Loucy (cell line): ENCODE measurements around the gene BRIX1.
"Not testable (repeated sequence)": the region's sequence is repeated elsewhere in the genome, so short reads cannot be mapped to it uniquely, and the experiment has no call there.

Experiments used
- H2AFZ ChIP-seq: fragments of 200-600 bp; sonication (generic); 2 replicates; pipeline ENCODE4 v1.6.0; 2016; ENCODE audit warnings: antibody characterized with exemption, mild to moderate bottlenecking, low read length, moderate library complexity
- H3F3A ChIP-seq: fragments of 200-600 bp; 2 replicates; pipeline ENCODE4 v1.6.0; 2016; ENCODE audit warnings: antibody characterized with exemption, low read depth, mild to moderate bottlenecking
- H3K27me3 ChIP-seq: fragments of 200-600 bp; sonication (generic); 2 replicates; pipeline ENCODE4 v1.6.1; 2014; ENCODE audit warnings: low read length, mild to moderate bottlenecking; ENCODE audit not compliant: insufficient read depth, poor library complexity, severe bottlenecking
- H3K36me3 ChIP-seq: fragments of 200-600 bp; sonication (generic); 2 replicates; pipeline ENCODE4 v1.6.1; 2016; ENCODE audit warnings: low read length; ENCODE audit not compliant: insufficient read depth
- H3K4me1 ChIP-seq: fragments of 200-600 bp; sonication (generic); 2 replicates; pipeline ENCODE4 v1.5.1; 2014; ENCODE audit warnings: low read length, mild to moderate bottlenecking; ENCODE audit not compliant: insufficient read depth, poor library complexity, severe bottlenecking
- H3K4me2 ChIP-seq: fragments of 200-600 bp; sonication (generic); 2 replicates; pipeline ENCODE4 v1.6.0; 2014; ENCODE audit warnings: antibody characterized with exemption, low read length, low read depth, mild to moderate bottlenecking; ENCODE audit not compliant: poor library complexity, severe bottlenecking
- H3K4me3 ChIP-seq: fragments of 200-600 bp; sonication (generic); 2 replicates; pipeline ENCODE4 v1.5.1; 2014; ENCODE audit warnings: low read length, mild to moderate bottlenecking, mixed read lengths; ENCODE audit not compliant: poor library complexity, severe bottlenecking
- H3K79me2 ChIP-seq: fragments of 200-600 bp; sonication (generic); 2 replicates; pipeline ENCODE4 v1.6.1; 2014; ENCODE audit warnings: low read length; ENCODE audit not compliant: insufficient read depth
- H3K9ac ChIP-seq: fragments of 200-600 bp; sonication (generic); 2 replicates; pipeline ENCODE4 v1.6.0; 2014; ENCODE audit warnings: mild to moderate bottlenecking, low read depth, low read length, moderate library complexity; ENCODE audit not compliant: poor library complexity, severe bottlenecking
- H3K9me2 ChIP-seq: fragments of 200-600 bp; sonication (generic); replicated peaks from 2 replicates; pipeline ENCODE4 v1.6.1; 2016; ENCODE audit warnings: low read depth, low read length, mixed read lengths
- H3K9me3 ChIP-seq: fragments of 200-600 bp; sonication (generic); 2 replicates; pipeline ENCODE4 v1.6.1; 2014; ENCODE audit warnings: mild to moderate bottlenecking, antibody characterized with exemption, low read length, low read depth; ENCODE audit not compliant: insufficient read depth
- H4K20me1 ChIP-seq: fragments of 200-600 bp; sonication (generic); 2 replicates; pipeline ENCODE4 v1.6.0; 2014; ENCODE audit warnings: antibody characterized with exemption, low read length, mild to moderate bottlenecking; ENCODE audit not compliant: insufficient read depth, poor library complexity, severe bottlenecking
- CTCF ChIP-seq: fragments of 200-600 bp; sonication (generic); conservative IDR thresholded peaks from 2 replicates; pipeline ENCODE4 v1.5.1; 2014; ENCODE audit warnings: mild to moderate bottlenecking, antibody characterized with exemption, low read length
- EZH2phosphoT487 ChIP-seq: fragments of 200-600 bp; IDR thresholded peaks from 2 replicates; pipeline ENCODE4 v1.6.1; 2018; ENCODE audit warnings: antibody characterized with exemption, mild to moderate bottlenecking, moderate library complexity, borderline replicate concordance

Gene BRIX1

DNA sequence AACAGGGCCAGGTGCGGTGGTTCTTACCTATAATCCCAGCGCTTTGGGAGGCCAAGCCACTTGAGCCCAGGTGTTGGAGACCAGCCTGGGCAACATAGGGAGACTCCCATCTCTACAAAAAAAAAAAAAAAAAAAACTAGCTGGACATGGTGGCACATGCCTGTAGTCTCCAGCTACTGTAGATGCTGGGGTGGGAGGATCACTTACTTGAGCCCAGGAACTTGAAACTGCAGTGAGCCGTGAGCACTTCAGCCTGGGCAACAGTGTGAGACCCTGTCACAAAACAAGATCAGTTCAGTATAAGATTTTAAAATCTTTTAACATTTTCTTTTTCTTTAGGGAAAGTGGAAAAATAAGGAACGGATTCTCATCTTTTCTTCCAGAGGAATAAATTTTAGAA is 2.5 kb downstream of the BRIX1 start:
- Histone ChIP-seq H3K9me3 (no peaks in the 10 kb centered on the region), H3F3A (no peaks in the 10 kb centered on the region), H3K4me3 (peak overlapping the region; percentile 97), H3K9ac (peak overlapping the region; percentile 91), H3K27me3 (no peaks in the 10 kb centered on the region), H3K79me2 (peaks cover 91% of the 10 kb centered on the region), H3K4me1 (peaks cover 48% of the 10 kb centered on the region), H2AFZ (no peak overlapping the region), H4K20me1 (peaks cover 69% of the 10 kb centered on the region), H3K36me3 (peaks cover 35% of the 10 kb centered on the region), H3K9me2 (no peaks in the 10 kb centered on the region), H3K4me2 (peak overlapping the region; percentile 99)
- no peak for TF ChIP-seq CTCF
- TF ChIP-seq EZH2phosphoT487, result no peak

DNA sequence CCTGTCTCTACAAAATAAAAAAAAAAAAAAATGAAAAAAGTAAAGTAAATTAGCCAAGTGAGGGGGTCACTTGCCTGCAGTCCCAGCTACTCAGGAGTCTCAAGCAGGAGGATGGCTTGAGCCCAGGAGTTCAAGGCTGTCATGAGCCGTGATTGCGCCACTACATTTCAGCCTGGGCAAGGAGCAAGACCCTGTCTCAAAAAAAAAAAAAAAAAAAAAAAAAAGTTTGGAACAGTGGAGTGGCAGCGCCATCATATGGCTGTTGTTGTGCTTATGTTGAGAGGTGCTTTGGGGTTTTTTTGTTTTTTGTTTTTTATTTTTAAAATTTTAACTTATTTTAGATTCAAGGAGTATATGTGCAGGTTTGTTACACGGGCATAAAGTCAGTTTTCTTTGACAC is 3.6 kb downstream of the BRIX1 start:
- H3K79me2 ChIP-seq, result peaks cover 84% of the 10 kb centered on the region
- H4K20me1 ChIP-seq, result peaks cover 63% of the 10 kb centered on the region
- peak overlapping the region; percentile 97 for H3K4me3 ChIP-seq
- no peak overlapping the region for H2AFZ ChIP-seq
- H3K9me2 ChIP-seq, result no peaks in the 10 kb centered on the region
- peaks cover 4% of the 10 kb centered on the region; the same call in 1 of the 2 replicates for H3F3A ChIP-seq
- TF ChIP-seq CTCF (peak; percentile 27; the same call in 1 of the 2 replicates), EZH2phosphoT487 (no peak)
- H3K4me2 ChIP-seq, result peak overlapping the region; percentile 99
- H3K27me3 ChIP-seq, result no peaks in the 10 kb centered on the region
- no peaks in the 10 kb centered on the region for H3K9me3 ChIP-seq
- H3K4me1 ChIP-seq, result peaks cover 42% of the 10 kb centered on the region
- H3K9ac ChIP-seq, result peak overlapping the region; percentile 36
- H3K36me3 ChIP-seq, result peaks cover 45% of the 10 kb centered on the region

GRCh38 chr5:34923256-34923655 is 7.7 kb downstream of the BRIX1 start:
- H3K9me3 ChIP-seq, H3K4me3 ChIP-seq, H3K9me2 ChIP-seq, H3F3A ChIP-seq, H2AFZ ChIP-seq, H3K9ac ChIP-seq, H3K27me3 ChIP-seq: not testable (repeated sequence)
- Histone ChIP-seq H3K36me3 (peaks cover 70% of the 10 kb centered on the region), H3K79me2 (peaks cover 51% of the 10 kb centered on the region), H3K4me2 (peak overlapping the region; percentile 9), H4K20me1 (peaks cover 33% of the 10 kb centered on the region), H3K4me1 (peaks cover 22% of the 10 kb centered on the region)

GRCh38 chr5:34923694-34924461 is 8.4 kb downstream of the BRIX1 start:
- Histone ChIP-seq H3K9me2 (no peaks in the 10 kb centered on the region), H3K9me3 (no peaks in the 10 kb centered on the region), H3K79me2 (peaks cover 45% of the 10 kb centered on the region), H3K9ac (no peak overlapping the region), H4K20me1 (peaks cover 28% of the 10 kb centered on the region), H3K4me1 (peaks cover 16% of the 10 kb centered on the region), H3K36me3 (peaks cover 70% of the 10 kb centered on the region), H3K27me3 (no peaks in the 10 kb centered on the region), H3F3A (peaks cover 9% of the 10 kb centered on the region), H2AFZ (no peak overlapping the region), H3K4me2 (peak overlapping the region; percentile 9), H3K4me3 (no peak overlapping the region)
- no peak for TF ChIP-seq EZH2phosphoT487
- no peak for TF ChIP-seq CTCF
